ENCODE data around the gene SRBD1. TPM values are rescaled to one million over a fixed set of nuclear protein-coding genes. Genes with fewer than 3 reads are reported as not detected.

The SRBD1 gene
- total RNA-seq, 1 experiment from 2014 or later = 20.6 TPM

GRCh38 chr2:45545943-45546342, 65.1 kb downstream of the SRBD1 start:
- Histone ChIP-seq H3K4me1 (ENCODE audit: control insufficient read depth in 1 of 2, insufficient read depth in 2 of 2, low read length in 2 of 2) (no peaks in the 10 kb centered on the region), H3K27ac (ENCODE audit: low read depth, low read length) (no peak overlapping the region), H3K9ac (ENCODE audit: low read length) (no peak overlapping the region), H3K9me2 (ENCODE audit: insufficient read depth) (no peaks in the 10 kb centered on the region), H3K79me2 (ENCODE audit: insufficient read depth, low read length) (no peaks in the 10 kb centered on the region), H3K9me3 (ENCODE audit: control insufficient read depth in 1 of 2, insufficient read depth in 1 of 2, low read depth in 1 of 2, low read length in 2 of 2) (peaks cover 0 to 10% of the 10 kb centered on the region in 2 experiments; a peak in 2 of 4 replicates), H4K20me1 (ENCODE audit: insufficient read depth) (0 out of 2 replicates have a peak, but pooled peaks cover 3% of the 10 kb centered on the region), H3K36me3 (ENCODE audit: control insufficient read depth in 1 of 2, insufficient read depth in 2 of 2, low read length in 2 of 2) (peaks cover 4 to 25% of the 10 kb centered on the region in 2 experiments; a peak in 3 of 4 replicates), H2AFZ (ENCODE audit: low read depth, low read length, poor library complexity, severe bottlenecking) (no peak overlapping the region), H3K4me3 (replicated peaks in 1 of 2; ENCODE audit: low read depth in 1 of 2, low read length in 2 of 2) (no peak overlapping the region), H3K27me3 (ENCODE audit: insufficient read depth, low read length) (no peaks in the 10 kb centered on the region), H3K4me2 (ENCODE audit: low read length) (no peak overlapping the region)
- intact Hi-C loops (cut with micrococcal nuclease) = no loop called here
- ChIA-PET RAD21 (ENCODE audit: low non-redundant PET in 1 of 2, low total read pairs in 2 of 2, uncharacterized antibody in 2 of 2, unreplicated experiment in 2 of 2) (no interaction called here), CTCF (no interaction called here), POLR2A (no interaction called here)
- DNase-seq (ENCODE audit: low read depth, low spot score) (no peak), ATAC-seq (no peak)
- TF ChIP-seq CTCF (IDR thresholded peaks at IDR 0.05 in 2 of 3, conservative IDR thresholded peaks at IDR 0.05 in 1 of 3; ENCODE audit: borderline replicate concordance in 1 of 3, insufficient read depth in 1 of 3, low read depth in 2 of 3, low read length in 2 of 3) (no peak), POLR2A (IDR thresholded peaks at IDR 0.05; ENCODE audit: borderline replicate concordance, extremely low read depth, insufficient read depth, insufficient read length) (no peak), EZH2 (IDR thresholded peaks at IDR 0.05) (no peak), CBX3 (IDR thresholded peaks at IDR 0.05; ENCODE audit: low read depth) (no peak), EGR1 (IDR thresholded peaks at IDR 0.05; ENCODE audit: low read depth) (no peak), ZFX (IDR thresholded peaks at IDR 0.05) (no peak), FOSL1 (IDR thresholded peaks at IDR 0.05; ENCODE audit: low read depth) (no peak), CEBPB (IDR thresholded peaks at IDR 0.05; ENCODE audit: low read depth) (no peak), ATF3 (IDR thresholded peaks at IDR 0.05) (no peak), ZBTB33 (IDR thresholded peaks at IDR 0.05; ENCODE audit: extremely low read depth, insufficient replicate concordance, low read length) (no peak), TCF7L2 (IDR thresholded peaks at IDR 0.05; ENCODE audit: borderline replicate concordance, extremely low read depth, insufficient read depth, insufficient read length) (no peak), YY1 (IDR thresholded peaks at IDR 0.05; ENCODE audit: extremely low read depth, insufficient replicate concordance, low read depth, low read length) (no peak)
- TSS peak; percentile 15 for BruUV-seq (replicated peaks)

Measured in HCT116 (cell line).